Hypothalamus (tissue), 51 donors: ENCODE measurements around the gene GRIP1.
"Not testable (repeated sequence)": the region's sequence is repeated elsewhere in the genome, so short reads cannot be mapped to it uniquely, and the experiment has no call there.

Source experiments
- DNase-seq, 51 donors: peaks; one replicate each; lab custom pipeline; 2025; lab: John Stamatoyannopoulos, UW

GRIP1 gene

GRCh38 chr12:66539431-66539830, 139.4 kb downstream of the GRIP1 start:
- DNase-seq = no peak

GRCh38 chr12:66538970-66539369, 139.9 kb downstream of the GRIP1 start:
- no peak for DNase-seq

GRCh38 chr12:66537876-66538275, 141.0 kb downstream of the GRIP1 start:
- DNase-seq = no peak

GRCh38 chr12:66533767-66534166, 145.1 kb downstream of the GRIP1 start:
- DNase-seq = no peak

GRCh38 chr12:66531766-66532165, 147.1 kb downstream of the GRIP1 start:
- DNase-seq = no peak

- DNase-seq = no peak
Measured at GRCh38 chr12:66529934-66530333, 148.9 kb downstream of the GRIP1 start.

- no peak for DNase-seq
Measured at GRCh38 chr12:66516561-66516960, 162.3 kb downstream of the GRIP1 start.

GRCh38 chr12:66516133-66516532, 162.7 kb downstream of the GRIP1 start:
- DNase-seq = no peak

GRCh38 chr12:66514581-66514980, 164.3 kb downstream of the GRIP1 start:
- DNase-seq = no peak

- no peak for DNase-seq
Measured at GRCh38 chr12:66508025-66508424, 170.9 kb downstream of the GRIP1 start.

GRCh38 chr12:66503746-66504145, 175.1 kb downstream of the GRIP1 start:
- DNase-seq = peak in 5 of 51 donors; percentile 0 to 6 (median 0)

GRCh38 chr12:66502911-66503310, 176.0 kb downstream of the GRIP1 start:
- DNase-seq = no peak

GRCh38 chr12:66500841-66501240, 178.0 kb downstream of the GRIP1 start:
- no peak for DNase-seq

GRCh38 chr12:66500091-66500490, 178.8 kb downstream of the GRIP1 start:
- DNase-seq = no peak

GRCh38 chr12:66499000-66499399, 179.9 kb downstream of the GRIP1 start:
- DNase-seq = no peak

GRCh38 chr12:66498059-66498458, 180.8 kb downstream of the GRIP1 start:
- not testable (repeated sequence) for DNase-seq

- no peak for DNase-seq
Measured at GRCh38 chr12:66497008-66497897, 181.6 kb downstream of the GRIP1 start.

- no peak for DNase-seq
Measured at GRCh38 chr12:66496595-66496994, 182.3 kb downstream of the GRIP1 start.

- DNase-seq = no peak
Measured at GRCh38 chr12:66495709-66496108, 183.2 kb downstream of the GRIP1 start.

- no peak for DNase-seq
Measured at GRCh38 chr12:66493819-66494218, 185.1 kb downstream of the GRIP1 start.

GRCh38 chr12:66491853-66492252, 187.0 kb downstream of the GRIP1 start:
- DNase-seq = no peak

- no peak for DNase-seq
Measured at GRCh38 chr12:66482351-66483203, 196.3 kb downstream of the GRIP1 start.
